SH-SY5Y (cell line): Measurements from ENCODE around the gene KARS1.

Experiments used
- GATA2 ChIP-seq: IDR thresholded peaks from 2 replicates; pipeline ENCODE4 v1.6.1; 2011; ENCODE audit warnings: mild to moderate bottlenecking, low read depth, low read length
- GATA3 ChIP-seq: IDR thresholded peaks from 2 replicates; pipeline ENCODE4 v1.6.1; 2011; ENCODE audit warnings: low read depth, mild to moderate bottlenecking, low read length, moderate library complexity

DNA sequence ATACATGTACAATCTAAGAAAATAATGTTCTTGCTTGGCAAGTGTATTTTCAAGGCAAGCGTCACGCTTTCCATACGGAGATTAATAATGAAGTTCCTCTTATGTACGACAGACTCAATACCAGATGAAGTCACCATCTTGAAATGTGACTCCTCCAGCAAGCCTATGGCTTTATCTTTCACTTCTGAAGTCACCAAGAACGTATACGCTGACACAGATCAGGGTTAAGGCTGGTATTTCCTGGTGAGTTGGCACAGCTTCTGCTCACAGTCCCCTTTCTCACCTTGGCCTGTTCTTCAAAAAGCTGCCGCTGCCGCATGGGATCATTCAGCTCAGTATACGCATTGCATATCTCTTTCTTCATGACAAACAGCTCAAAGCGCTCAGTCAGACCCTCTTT lies 18.3 kb downstream of the KARS1 start:
- TF ChIP-seq GATA2 = no peak
- TF ChIP-seq GATA3 = no peak
